NCI-H1694 (cell line): ENCODE measurements around the gene PSMD1.
"Not testable (repeated sequence)": the region's sequence is repeated elsewhere in the genome, so short reads cannot be mapped to it uniquely, and the experiment has no call there.

Source experiments
- DNase-seq: peaks from one replicate; lab custom pipeline; 2025; lab: John Stamatoyannopoulos, UW

Gene PSMD1

GRCh38 chr2:231187736-231188505 is 131.3 kb downstream of the PSMD1 start:
- no peak for DNase-seq

GRCh38 chr2:231188506-231189170 is 132.0 kb downstream of the PSMD1 start:
- no peak for DNase-seq

- DNase-seq, result no peak
These were observed 132.5 kb downstream of the PSMD1 start for GRCh38 chr2:231189171-231189530.

- DNase-seq, result no peak
These were observed 133.2 kb downstream of the PSMD1 start for GRCh38 chr2:231189571-231190495.

- no peak for DNase-seq
These were observed 134.0 kb downstream of the PSMD1 start for GRCh38 chr2:231190531-231191197.

GRCh38 chr2:231191896-231192872 is 135.5 kb downstream of the PSMD1 start:
- no peak for DNase-seq

GRCh38 chr2:231193216-231193615 is 136.5 kb downstream of the PSMD1 start:
- DNase-seq, result no peak

GRCh38 chr2:231196592-231196991 is 139.9 kb downstream of the PSMD1 start:
- DNase-seq, result no peak

- DNase-seq, result not testable (repeated sequence)
These were observed 140.5 kb downstream of the PSMD1 start for GRCh38 chr2:231197196-231197595.

GRCh38 chr2:231197706-231198290 is 141.1 kb downstream of the PSMD1 start:
- no peak for DNase-seq

- DNase-seq, result no peak
These were observed 141.9 kb downstream of the PSMD1 start, which contains the start of gene ARMC9 for GRCh38 chr2:231198291-231199173. Gene ARMC9 (plus strand): TSS chr2:231198631. CDS start chr2:231206239, 7,608 bp downstream.

- no peak for DNase-seq
These were observed 142.6 kb downstream of the PSMD1 start for GRCh38 chr2:231199219-231199618.

GRCh38 chr2:231200805-231201474 is 144.3 kb downstream of the PSMD1 start:
- DNase-seq, result no peak

- DNase-seq, result no peak
These were observed 144.8 kb downstream of the PSMD1 start for GRCh38 chr2:231201475-231201814.

- no peak for DNase-seq
These were observed 146.4 kb downstream of the PSMD1 start for GRCh38 chr2:231203087-231203486.

- no peak for DNase-seq
These were observed 147.5 kb downstream of the PSMD1 start for GRCh38 chr2:231204146-231204545.

- DNase-seq, result no peak
These were observed 147.9 kb downstream of the PSMD1 start for GRCh38 chr2:231204581-231204980.

GRCh38 chr2:231207734-231208133 is 151.1 kb downstream of the PSMD1 start:
- no peak for DNase-seq

- DNase-seq, result no peak
These were observed 154.1 kb downstream of the PSMD1 start for GRCh38 chr2:231210782-231211181.
